ENCODE results near the gene FILIP1.

FILIP1 gene

GRCh38 chr6:75285283-75285639 is 208.3 kb downstream of the FILIP1 start:
- DNase-seq, result no peak

DNA sequence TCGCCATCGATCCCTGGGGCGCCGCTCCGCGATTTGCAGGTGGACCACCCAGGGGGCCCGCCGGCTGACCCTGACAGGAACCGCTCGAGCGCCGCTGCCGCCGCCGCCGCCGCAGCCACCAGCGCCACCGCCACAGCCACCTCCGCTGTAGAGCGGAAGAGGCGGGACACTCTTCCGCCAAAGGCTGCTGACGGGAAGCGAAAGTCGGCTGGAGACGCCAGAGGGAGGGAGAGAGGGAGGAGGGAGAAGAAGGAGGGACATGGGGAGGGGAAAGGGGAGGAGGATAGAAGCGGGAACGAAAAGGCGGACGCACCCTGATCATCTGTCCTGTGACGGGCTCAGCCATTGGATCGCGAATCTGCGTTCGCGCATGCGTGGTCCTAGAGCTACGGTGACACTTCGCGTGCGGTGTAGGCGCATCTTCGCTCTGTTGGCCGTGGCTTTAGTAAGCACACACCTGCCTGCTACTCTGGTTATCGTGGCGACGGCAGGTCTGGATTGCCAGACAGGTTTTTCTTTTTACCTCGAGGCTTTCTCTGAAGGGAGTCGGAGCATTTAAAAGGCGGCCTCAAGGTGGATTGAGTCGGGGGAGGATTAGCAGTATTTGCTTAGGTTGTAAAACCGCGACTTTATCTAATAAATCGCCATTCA is 208.8 kb downstream of the FILIP1 start, which contains the start of gene TMEM30A:
Gene TMEM30A, minus strand, starts transcription at position 161 of the 651 bp plus-strand sequence. Its CDS starts 154 bp downstream, at position 7.
- DNase-seq, result peak; percentile 99

DNA sequence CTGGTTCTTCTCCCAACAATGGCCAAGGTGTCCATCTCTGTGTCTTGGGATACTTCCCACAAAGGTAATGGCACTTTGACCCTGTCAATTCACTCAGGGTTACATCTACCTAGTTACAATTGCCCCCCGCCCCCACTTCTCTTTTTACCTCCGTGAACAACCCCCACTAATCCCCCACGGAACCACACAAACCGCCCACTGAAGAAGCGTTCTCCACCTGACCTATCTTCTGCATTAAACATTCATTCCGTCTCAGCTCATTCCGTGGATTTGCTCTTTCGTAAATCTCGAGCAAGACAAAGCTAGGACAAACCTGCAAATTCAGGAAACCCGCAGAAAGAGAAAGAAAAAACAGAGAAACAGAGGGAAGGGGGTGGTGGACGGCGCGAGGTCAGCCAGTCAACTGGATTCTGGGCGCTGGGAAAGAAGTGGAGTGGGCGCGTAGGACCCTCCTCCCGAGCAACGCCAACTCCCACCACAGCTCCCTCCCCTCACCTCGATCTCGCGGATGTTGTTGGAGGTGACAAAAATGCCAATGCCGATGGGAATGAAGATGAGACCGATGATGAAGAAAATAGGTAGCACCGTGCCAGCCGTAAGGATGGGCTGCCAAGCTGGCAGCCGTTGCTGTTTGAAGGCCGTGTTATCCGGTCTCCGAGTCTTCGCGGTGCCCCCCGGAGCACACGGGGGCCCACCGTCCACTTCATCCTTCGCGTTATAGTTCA is 209.5 kb downstream of the FILIP1 start:
- peak; percentile 89 for DNase-seq

DNA sequence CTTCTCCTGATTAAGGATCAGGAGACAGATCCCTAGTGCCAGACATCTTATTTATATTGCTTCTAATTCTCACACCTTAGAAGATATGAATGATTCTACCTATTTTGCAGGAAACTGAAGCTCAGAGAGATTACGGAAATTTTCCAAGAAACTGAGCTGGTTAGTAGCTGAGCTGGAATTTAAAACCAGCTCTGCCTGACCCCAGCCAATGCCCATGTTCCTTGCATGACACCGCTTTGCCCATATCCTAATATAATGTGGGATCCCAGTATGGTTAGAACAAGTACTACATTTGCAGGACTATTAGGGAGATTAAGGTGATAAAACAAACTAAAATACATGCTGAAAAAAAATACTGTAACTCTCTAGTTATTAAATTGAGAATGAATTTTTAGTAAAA is 210.9 kb downstream of the FILIP1 start:
- no peak for DNase-seq

- DNase-seq, result no peak
Observed at GRCh38 chr6:75281653-75282052, 211.9 kb downstream of the FILIP1 start.

GRCh38 chr6:75280131-75280855 is 213.3 kb downstream of the FILIP1 start:
- no peak for DNase-seq

GRCh38 chr6:75279418-75279817 is 214.2 kb downstream of the FILIP1 start:
- DNase-seq, result no peak

GRCh38 chr6:75278474-75279077 is 215.0 kb downstream of the FILIP1 start:
- DNase-seq, result no peak

DNA sequence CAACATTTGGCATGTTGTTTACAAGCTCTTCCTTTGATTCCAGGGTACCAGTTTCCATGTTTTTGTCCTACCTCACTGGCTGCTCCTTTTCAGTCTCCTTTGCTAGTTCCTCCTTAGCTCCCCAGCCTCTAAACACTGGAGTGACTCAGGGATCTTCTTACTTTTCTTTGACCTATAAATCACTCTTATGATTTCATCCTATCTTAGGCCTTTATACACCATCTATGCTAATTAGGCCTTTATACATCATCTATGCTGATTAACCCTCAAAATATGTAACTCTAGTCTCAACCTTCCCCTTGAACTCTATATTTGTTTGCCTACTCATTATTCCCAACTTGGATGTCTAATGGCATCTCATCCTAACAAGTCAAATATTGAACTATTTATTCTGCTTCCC is 218.5 kb downstream of the FILIP1 start:
- DNase-seq, result no peak

GRCh38 chr6:75273009-75273408 is 220.6 kb downstream of the FILIP1 start:
- no peak for DNase-seq

DNA sequence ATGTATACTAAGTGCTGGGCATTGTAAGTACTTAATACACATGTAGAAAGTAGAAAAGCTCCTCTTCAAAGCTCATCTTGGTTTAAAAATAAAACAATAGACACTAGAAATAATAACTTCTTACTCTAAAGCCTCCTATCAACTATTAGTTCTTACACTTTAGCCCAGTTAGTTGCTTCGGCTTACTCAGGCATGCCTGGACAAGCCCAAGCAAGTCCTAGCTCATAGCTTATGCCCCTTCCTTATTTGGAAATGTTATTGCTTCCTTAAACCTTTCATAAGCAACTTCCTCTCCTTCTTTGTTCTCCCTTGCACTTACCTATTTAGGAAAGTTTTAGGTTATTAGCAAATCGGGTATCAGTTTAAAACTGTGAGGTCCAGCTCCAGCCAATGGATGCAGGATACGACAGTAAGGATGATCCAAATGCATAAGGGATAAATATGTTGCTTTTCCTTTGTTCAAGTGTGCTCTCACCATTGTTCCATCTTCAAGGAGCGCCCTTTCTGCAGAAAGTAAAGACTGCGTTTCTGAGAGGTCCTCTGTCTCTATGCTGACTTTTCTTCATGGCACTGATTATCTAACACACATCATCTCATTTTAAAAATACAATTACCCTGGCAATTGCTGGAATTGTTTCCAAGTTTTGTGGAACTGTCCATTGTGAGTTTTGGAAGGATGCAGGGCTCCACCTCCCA is 221.3 kb downstream of the FILIP1 start:
- no peak for DNase-seq

GRCh38 chr6:75268988-75269354 is 224.6 kb downstream of the FILIP1 start:
- DNase-seq, result no peak

DNA sequence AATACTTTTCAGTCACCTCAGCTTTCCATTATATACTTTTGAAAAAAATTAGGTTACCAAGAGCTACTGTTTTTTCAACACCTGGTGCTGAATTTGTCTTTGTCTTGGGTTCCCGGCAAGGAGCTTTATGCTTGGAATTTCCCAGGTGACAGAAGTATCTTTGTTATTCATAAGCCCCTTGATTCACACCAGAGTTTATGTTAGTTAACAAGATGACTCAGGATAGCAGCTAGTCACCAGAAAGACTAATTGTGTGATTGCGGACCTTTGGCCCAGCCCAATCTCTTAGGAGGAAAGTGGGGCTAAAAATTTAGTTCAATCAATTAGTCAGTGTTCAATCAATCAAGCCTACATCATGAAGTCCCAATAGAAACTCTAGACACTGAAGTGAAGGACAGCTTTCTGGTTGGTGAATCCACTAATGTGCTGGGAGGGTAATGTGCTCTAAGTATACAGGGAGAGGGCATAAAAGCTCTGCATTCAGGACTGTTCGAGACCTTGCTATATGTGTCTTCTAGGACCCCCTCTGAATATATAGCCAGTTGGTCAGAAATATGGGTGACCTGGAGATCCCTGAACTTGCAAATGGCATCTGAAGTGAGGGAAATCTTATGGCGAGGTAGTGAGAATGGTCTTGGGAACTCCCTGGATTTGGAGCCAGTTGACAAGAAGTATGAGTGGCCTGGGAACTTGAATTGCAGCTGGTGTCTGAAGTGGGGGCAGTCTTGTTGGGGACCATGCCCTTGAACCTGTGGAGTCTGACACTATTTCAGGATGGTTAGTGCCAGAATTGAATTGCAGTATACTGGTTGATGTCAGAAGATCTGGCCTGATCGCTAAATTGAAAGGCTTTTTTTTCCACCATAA is 225.2 kb downstream of the FILIP1 start:
- no peak for DNase-seq

- DNase-seq, result no peak
Observed at GRCh38 chr6:75267461-75267860, 226.1 kb downstream of the FILIP1 start.

DNA sequence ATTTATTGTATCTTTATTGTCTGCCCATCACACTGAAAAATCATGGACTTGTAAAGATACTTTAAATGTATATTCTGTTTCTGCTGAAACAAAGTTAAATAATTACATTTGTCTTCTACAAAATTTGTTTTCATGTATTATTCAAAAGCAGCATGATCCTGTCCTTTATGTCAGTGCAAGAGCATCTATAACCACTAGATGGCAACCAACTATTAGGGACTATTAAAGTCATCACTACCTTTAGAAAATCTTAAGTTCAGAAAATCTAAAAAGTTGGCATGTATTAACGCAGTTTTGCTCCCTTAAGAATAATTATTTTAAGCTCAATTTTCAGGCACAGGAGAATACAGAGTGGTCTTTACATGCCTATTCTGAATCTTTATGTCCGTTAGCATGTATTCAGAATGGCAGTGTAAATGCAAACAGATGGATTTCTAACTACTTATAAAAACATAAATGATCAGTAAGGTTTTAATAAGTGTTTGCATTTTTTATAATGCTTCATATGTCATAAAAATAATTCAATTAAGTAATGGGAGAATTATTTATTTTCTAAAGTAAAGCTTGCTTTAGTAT is 226.8 kb downstream of the FILIP1 start:
- DNase-seq, result peak; percentile 74

- no peak for DNase-seq
Observed at GRCh38 chr6:75263401-75263750, 230.2 kb downstream of the FILIP1 start.

- DNase-seq, result no peak
Observed at GRCh38 chr6:75262716-75263400, 230.7 kb downstream of the FILIP1 start.

DNA sequence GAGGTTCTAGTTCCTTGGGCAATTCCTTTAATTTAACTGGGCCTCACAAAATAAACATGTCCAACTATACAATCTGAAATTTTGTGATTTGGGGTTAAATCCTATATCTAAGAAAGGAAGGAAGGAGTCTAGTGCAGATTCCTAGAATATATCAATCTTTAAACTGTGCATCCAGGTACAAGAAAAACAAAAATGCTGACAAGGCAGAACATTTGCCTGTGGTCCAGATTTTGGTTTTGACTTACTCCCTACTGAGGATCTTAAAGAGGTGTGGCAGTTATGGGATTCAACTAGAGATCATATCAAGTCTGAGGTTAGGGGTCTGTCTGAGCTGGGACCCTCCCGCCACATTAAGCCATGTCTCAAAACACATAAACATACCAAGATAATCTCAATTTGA is 232.3 kb downstream of the FILIP1 start:
- no peak for DNase-seq

DNA sequence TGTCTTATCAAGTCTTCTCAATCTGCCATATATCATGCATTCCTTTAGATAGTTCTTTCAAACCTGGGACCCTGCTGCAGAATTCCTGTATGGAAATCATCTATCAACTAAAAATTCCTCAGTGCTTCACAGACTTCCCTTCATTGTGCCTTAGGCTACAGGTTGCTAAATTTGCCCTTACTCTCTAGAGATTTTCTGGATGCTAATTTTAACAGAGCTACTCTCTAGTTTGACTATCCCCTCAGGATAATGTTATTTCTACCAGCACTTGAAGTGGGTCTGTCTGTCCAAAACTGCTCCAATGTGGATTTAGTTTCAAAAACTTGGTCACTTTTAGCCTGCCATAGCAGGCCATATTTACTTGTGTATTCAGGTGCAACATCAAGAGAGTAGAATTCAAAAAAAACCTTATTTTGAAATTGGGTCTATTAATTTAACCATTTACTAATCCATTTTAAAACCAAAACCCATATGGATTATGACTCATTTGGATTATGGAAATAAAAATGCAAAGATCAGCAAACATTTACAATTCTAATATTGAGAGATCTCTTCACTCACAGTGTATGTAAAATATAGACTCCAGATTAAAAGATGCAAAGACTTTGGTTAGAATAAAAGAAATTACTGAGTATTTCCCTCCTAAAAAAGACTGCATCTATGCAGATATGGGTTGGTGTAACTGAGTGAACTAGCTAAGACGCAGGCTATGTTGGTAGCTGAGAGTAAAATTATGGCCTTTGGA is 236.1 kb downstream of the FILIP1 start:
- no peak for DNase-seq

DNA sequence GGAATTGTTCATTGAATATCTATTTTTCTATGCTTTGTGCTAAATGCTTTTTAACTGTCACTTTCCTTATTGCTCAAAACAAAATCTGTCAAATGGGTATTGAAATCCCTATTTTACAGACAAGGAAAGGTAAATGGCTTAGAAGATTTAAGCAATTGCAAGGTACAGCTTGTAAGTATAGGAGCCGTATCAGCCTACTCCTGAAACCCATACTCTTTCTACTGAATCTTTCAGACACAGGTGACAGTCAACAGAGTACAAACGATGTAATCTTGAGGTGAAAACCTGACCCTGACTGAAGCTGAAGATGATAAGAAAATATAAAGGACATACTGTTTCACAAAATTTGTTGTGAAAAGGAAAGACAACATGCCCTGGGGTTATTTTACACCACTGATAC is 243.0 kb downstream of the FILIP1 start:
- no peak for DNase-seq

Data from eye (tissue), 1 donor.